Natural killer cell (primary cell): ENCODE results near the gene SMAD2. TPM values are rescaled to one million over a fixed set of nuclear protein-coding genes. Genes with fewer than 3 reads are reported as not detected.

Experiments used
- ATAC-seq, 3 donors: fragments of 150-1000 bp in 2 of 3; fragments of 200-7000 bp in 1 of 3; cut with Tn5 transposase; 1 replicate in 1 of 3; 2 replicates in 2 of 3; pipeline ENCODE4 v1.10.0; 2021; ENCODE audit warnings: mild to moderate bottlenecking in 2 of 3, moderate library complexity in 2 of 3
- DNase-seq, 2 donors: peaks; one replicate each; pipeline versions ENCODE4 v3.0.0 to v3.0.0-alpha.2; 2013 to 2021; ENCODE audit warnings: mixed read lengths in 1 of 2
- H3K27ac ChIP-seq: one replicate; pipeline ENCODE4 v1.5.1; 2013; ENCODE audit warnings: mild to moderate bottlenecking, low read length
- H3K27me3 ChIP-seq: one replicate; pipeline ENCODE4 v1.6.1; 2013; ENCODE audit warnings: low read length; ENCODE audit not compliant: control insufficient read depth, insufficient read depth
- H3K36me3 ChIP-seq: one replicate; pipeline ENCODE4 v1.6.1; 2013; ENCODE audit warnings: low read length; ENCODE audit not compliant: control insufficient read depth, insufficient read depth
- H3K4me1 ChIP-seq: one replicate; pipeline ENCODE4 v1.6.1; 2013; ENCODE audit warnings: low read length; ENCODE audit not compliant: control insufficient read depth, insufficient read depth
- H3K4me3 ChIP-seq: one replicate; pipeline ENCODE4 v1.5.1; 2013; ENCODE audit warnings: low read length
- H3K9me3 ChIP-seq: one replicate; pipeline ENCODE4 v1.6.1; 2013; ENCODE audit warnings: low read length; ENCODE audit not compliant: control insufficient read depth, insufficient read depth
- H3K27ac Mint-ChIP-seq, 2 donors: one replicate each; pipeline ENCODE4 v1.8.0; 2022; ENCODE audit warnings: mild to moderate bottlenecking in 2 of 2, mixed read lengths in 2 of 2, moderate library complexity in 1 of 2
- H3K27me3 Mint-ChIP-seq, 2 donors: one replicate each; pipeline ENCODE4 v1.8.0; 2022; ENCODE audit warnings: low read depth in 2 of 2, mixed read lengths in 2 of 2
- H3K36me3 Mint-ChIP-seq: one replicate; pipeline ENCODE4 v1.8.0; 2022; ENCODE audit warnings: mixed read lengths
- H3K4me1 Mint-ChIP-seq, 2 donors: one replicate each; pipeline ENCODE4 v1.8.0; 2022; ENCODE audit warnings: mixed read lengths in 2 of 2
- H3K4me3 Mint-ChIP-seq: one replicate; pipeline ENCODE4 v1.8.0; 2022; ENCODE audit warnings: mild to moderate bottlenecking, moderate library complexity, mixed read lengths
- H3K9me3 Mint-ChIP-seq, 2 donors: one replicate each; pipeline ENCODE4 v1.8.0; 2022; ENCODE audit warnings: mixed read lengths in 2 of 2
- CTCF ChIP-seq: fragments of 200-600 bp; IDR thresholded peaks from one replicate; pipeline ENCODE4 v1.8.0; 2022; ENCODE audit warnings: antibody characterized with exemption
- WGBS: methylation state at CpG from one replicate; pipeline ENCODE4 v1.1.7; 2013; ENCODE audit warnings: missing lambda C conversion rate; ENCODE audit not compliant: insufficient coverage; 5-methylcytosine and 5-hydroxymethylcytosine counted together
- intact Hi-C: fragments of 100-400 bp; cut with micrococcal nuclease; formaldehyde crosslinking; loops from one replicate; pipeline ENCODE4 v1.14.2; 2022
- total RNA-seq, 4 donors: library from RNA; stranded (reverse); fragments of 120-200 nt in 1 of 4; gene quantifications; one replicate each; pipeline versions ENCODE4 v1.2.3 to v1.2.4, GENCODE V29; 2013 to 2022

SMAD2 gene
- total RNA-seq, 3 donors from 2014 or later (not counting 1 experiment from before 2014, with no cell fraction given) = 138 to 160 (median 148) TPM

DNA sequence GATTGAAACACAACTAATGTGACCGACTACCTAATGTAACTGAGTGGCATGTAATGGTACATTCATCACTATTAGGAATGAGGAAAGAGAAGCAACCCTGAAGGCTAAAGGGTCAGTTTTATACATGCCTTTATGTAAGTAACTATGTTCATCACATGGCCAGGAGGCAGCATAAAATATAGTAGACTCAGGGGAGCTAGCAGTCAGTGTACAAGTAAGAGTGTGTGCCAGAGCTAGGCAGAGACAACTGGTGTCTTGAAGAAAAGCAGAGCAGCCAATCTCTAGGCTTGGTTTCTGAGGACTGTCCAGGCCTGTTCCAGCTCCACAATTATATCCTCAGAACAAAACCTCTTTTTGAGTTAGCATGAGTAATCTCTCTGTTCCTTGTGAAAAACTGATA is 18.1 kb downstream of the SMAD2 start:
- H3K27me3 ChIP-seq = no peaks in the 10 kb centered on the region
- no peak overlapping the region for H3K4me3 ChIP-seq
- 75% methylated on average over 1 of the region's 1 CpG for WGBS
- peaks cover 66 to 75% of the 10 kb centered on the region in 2 donors for H3K4me1 Mint-ChIP-seq
- intact Hi-C loops = no loop called here
- peaks cover 2% of the 10 kb centered on the region for H3K36me3 ChIP-seq
- no peaks in the 10 kb centered on the region for H3K9me3 Mint-ChIP-seq
- no peak for TF ChIP-seq CTCF
- peak overlapping the region; percentile 46 for H3K27ac ChIP-seq
- H3K9me3 ChIP-seq = no peaks in the 10 kb centered on the region
- H3K36me3 Mint-ChIP-seq = no peaks in the 10 kb centered on the region
- H3K27me3 Mint-ChIP-seq = no peaks in the 10 kb centered on the region
- H3K4me1 ChIP-seq = peaks cover 8% of the 10 kb centered on the region
- ATAC-seq = peak; percentile 30 to 47 (median 33)
- peak overlapping the region; percentile 46 for H3K4me3 Mint-ChIP-seq
- H3K27ac Mint-ChIP-seq = peak overlapping the region; percentile 70 to 82
- DNase-seq = peak in 1 of 2 donors; percentile 16

DNA sequence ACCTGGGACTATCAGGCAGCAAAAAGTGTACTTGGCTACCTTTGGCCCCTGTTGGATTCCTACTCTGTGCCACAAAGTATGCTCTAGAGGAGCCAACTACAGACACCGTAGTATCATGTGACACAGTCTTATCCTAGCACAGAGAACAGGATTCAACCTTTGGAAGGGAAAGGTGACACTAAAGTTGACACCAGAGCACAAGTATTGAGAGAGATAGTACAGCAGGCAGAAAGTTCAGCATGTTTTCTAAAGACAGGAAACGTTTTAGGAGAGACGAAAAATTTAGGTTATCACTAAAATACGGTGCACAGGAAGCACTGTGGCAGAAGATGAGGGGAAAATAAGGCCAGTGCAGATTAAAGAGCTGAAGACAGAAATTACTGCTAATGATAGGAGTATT is 18.6 kb downstream of the SMAD2 start:
- H3K36me3 Mint-ChIP-seq = peaks cover 3% of the 10 kb centered on the region
- intact Hi-C loops = no loop called here
- H3K4me3 ChIP-seq = no peak overlapping the region
- peak overlapping the region; percentile 70 to 82 for H3K27ac Mint-ChIP-seq
- no peak for TF ChIP-seq CTCF
- ATAC-seq (peak; percentile 44 to 66 (median 66)), DNase-seq (peak in 1 of 2 donors; percentile 37)
- H3K9me3 Mint-ChIP-seq = peaks cover 0 to under 1% of the 10 kb centered on the region in 2 donors
- no peaks in the 10 kb centered on the region for H3K27me3 ChIP-seq
- H3K4me1 Mint-ChIP-seq = peaks cover 66 to 75% of the 10 kb centered on the region in 2 donors
- H3K27ac ChIP-seq = peak overlapping the region; percentile 46
- no peaks in the 10 kb centered on the region for H3K27me3 Mint-ChIP-seq
- no peaks in the 10 kb centered on the region for H3K9me3 ChIP-seq
- peaks cover 2% of the 10 kb centered on the region for H3K36me3 ChIP-seq
- H3K4me3 Mint-ChIP-seq = peak overlapping the region; percentile 46
- 33% methylated on average over 4 of the region's 4 CpGs for WGBS
- H3K4me1 ChIP-seq = peaks cover 8% of the 10 kb centered on the region

DNA sequence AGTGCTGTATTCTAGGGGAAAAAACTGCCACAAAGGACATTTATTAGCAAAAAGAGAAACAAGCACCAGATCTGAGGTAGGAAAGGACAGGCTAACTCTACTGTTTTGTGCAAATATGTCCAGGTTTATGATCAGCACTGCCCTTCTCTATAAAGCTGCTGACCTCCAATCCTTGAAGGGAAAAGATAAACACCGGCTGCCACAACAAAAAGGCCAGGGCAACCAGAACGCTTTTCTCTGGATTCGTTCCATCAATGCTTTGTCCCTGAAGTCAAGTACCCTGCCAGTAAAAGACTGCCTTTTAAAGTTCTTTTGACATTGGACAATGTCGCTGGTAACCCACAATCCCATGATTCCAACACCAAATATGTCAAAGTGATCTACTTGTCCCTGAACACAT is 21.0 kb downstream of the SMAD2 start:
- no peak overlapping the region for H3K4me3 ChIP-seq
- no peak overlapping the region for H3K27ac ChIP-seq
- DNase-seq (no peak), ATAC-seq (no peak)
- H3K36me3 ChIP-seq = peaks cover 2% of the 10 kb centered on the region
- H3K27me3 Mint-ChIP-seq = no peaks in the 10 kb centered on the region
- intact Hi-C loops = no loop called here
- H3K27me3 ChIP-seq = no peaks in the 10 kb centered on the region
- peaks cover 12% of the 10 kb centered on the region for H3K36me3 Mint-ChIP-seq
- TF ChIP-seq CTCF = no peak
- peaks cover 67 to 80% of the 10 kb centered on the region in 2 donors for H3K4me1 Mint-ChIP-seq
- H3K4me3 Mint-ChIP-seq = no peak overlapping the region
- H3K9me3 Mint-ChIP-seq = peaks cover 2 to 4% of the 10 kb centered on the region in 2 donors
- H3K4me1 ChIP-seq = peaks cover 11% of the 10 kb centered on the region
- 96% methylated on average over 4 of the region's 4 CpGs for WGBS
- H3K9me3 ChIP-seq = peaks cover 7% of the 10 kb centered on the region
- peak overlapping the region; percentile 55 to 71 for H3K27ac Mint-ChIP-seq

DNA sequence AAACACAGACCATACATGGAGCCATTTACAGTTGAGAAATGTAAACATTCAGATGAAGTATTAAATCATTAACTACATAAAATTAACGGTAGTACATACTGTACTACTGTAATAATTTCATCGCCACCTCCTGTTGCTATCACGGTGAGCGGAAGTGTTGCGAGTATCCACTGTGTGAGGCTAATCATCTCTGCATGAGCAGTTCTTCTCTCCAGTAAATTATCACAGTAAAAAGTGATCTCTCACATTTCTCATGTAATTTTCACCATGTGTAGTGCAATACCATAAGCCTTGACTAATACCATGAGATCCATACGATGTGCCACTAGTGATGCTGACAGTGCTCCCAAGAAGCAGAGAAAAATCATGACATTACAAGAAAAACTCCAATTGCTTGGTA is 21.9 kb downstream of the SMAD2 start:
- no peak for TF ChIP-seq CTCF
- H3K27me3 ChIP-seq = no peaks in the 10 kb centered on the region
- H3K36me3 ChIP-seq = peaks cover 2% of the 10 kb centered on the region
- WGBS = 96% methylated on average over 6 of the region's 6 CpGs
- Mint-ChIP-seq H3K9me3 (peaks cover 4 to 5% of the 10 kb centered on the region in 2 donors), H3K4me1 (peaks cover 67 to 89% of the 10 kb centered on the region in 2 donors), H3K27ac (peak overlapping the region; percentile 55 to 71), H3K27me3 (no peaks in the 10 kb centered on the region), H3K4me3 (no peak overlapping the region), H3K36me3 (peaks cover 12% of the 10 kb centered on the region)
- no peak overlapping the region for H3K4me3 ChIP-seq
- H3K4me1 ChIP-seq = peaks cover 11% of the 10 kb centered on the region
- intact Hi-C loops = no loop called here
- no peak for ATAC-seq
- H3K27ac ChIP-seq = no peak overlapping the region
- DNase-seq = no peak
- peaks cover 12% of the 10 kb centered on the region for H3K9me3 ChIP-seq
